Heart right ventricle (tissue), 16 donors: Measurements from ENCODE around the gene SSTR3. TPM values are rescaled to one million over a fixed set of nuclear protein-coding genes. Genes with fewer than 3 reads are reported as not detected.

Source experiments
- ATAC-seq, 8 donors: fragments of 200-7000 bp; cut with Tn5 transposase; one replicate each; pipeline ENCODE4 v1.9.1; 2020; ENCODE audit warnings: mild to moderate bottlenecking in 8 of 8, moderate library complexity in 8 of 8, moderate number of reproducible peaks in 1 of 8
- DNase-seq, 2 donors: peaks; one replicate each; pipeline ENCODE4 v3.0.0-alpha.2; 2020
- H3K27ac ChIP-seq, 10 donors: fragments of 200-600 bp; sonication (generic) in 2 of 10; one replicate each; pipeline versions ENCODE4 v1.5.0 to v1.8.0; 2020 to 2022; ENCODE audit warnings: mild to moderate bottlenecking in 3 of 10
- H3K27me3 ChIP-seq, 7 donors: fragments of 200-600 bp; one replicate each; pipeline ENCODE4 v1.8.0; 2021 to 2022; ENCODE audit warnings: mild to moderate bottlenecking in 2 of 7
- H3K36me3 ChIP-seq, 9 donors: fragments of 200-600 bp; sonication (generic) in 1 of 9; one replicate each; pipeline versions ENCODE4 v1.5.0 to v1.8.0; 2020 to 2022; ENCODE audit warnings: mild to moderate bottlenecking in 2 of 9
- H3K4me1 ChIP-seq, 9 donors: fragments of 200-600 bp; sonication (generic) in 1 of 9; one replicate each; pipeline versions ENCODE4 v1.5.0 to v1.8.0; 2020 to 2022; ENCODE audit warnings: mild to moderate bottlenecking in 4 of 9
- H3K4me3 ChIP-seq, 10 donors: fragments of 200-600 bp; sonication (generic) in 2 of 10; one replicate each; pipeline versions ENCODE4 v1.5.0 to v1.8.0; 2020 to 2022; ENCODE audit warnings: mild to moderate bottlenecking in 7 of 10, moderate library complexity in 2 of 10
- H3K9me3 ChIP-seq, 11 donors: fragments of 200-600 bp in 10 of 11; sonication (generic) in 2 of 11; one replicate each; pipeline versions ENCODE4 v1.5.0 to v1.8.0; 2013 to 2022; ENCODE audit warnings: mild to moderate bottlenecking in 2 of 11, control low read depth in 1 of 11, moderate library complexity in 1 of 11
- WGBS, 2 donors: extraction: QIAGEN DNeasy Blood & Tissue Kit; methylation state at CpG; one replicate each; pipeline ENCODE4 v1.1.7; 2013; ENCODE audit warnings: inconsistent platforms in 1 of 2; 5-methylcytosine and 5-hydroxymethylcytosine counted together
- intact Hi-C, 10 donors: fragments of 100-400 bp; cut with DNase I; formaldehyde crosslinking; loops; one replicate each; pipeline versions ENCODE4 v1.11.1 to v1.14.2; 2022
- polyA plus RNA-seq, 2 donors: library from polyadenylated mRNA; stranded (reverse); fragments of 200-250 nt; gene quantifications; one replicate each; pipeline ENCODE4 v1.2.3, GENCODE V29; 2013
- total RNA-seq, 10 donors: library from RNA; stranded (reverse); fragmentation: NEBNext Ultra II Directional in 3 of 10; extraction: Animal tissue kit (Norgen Biotek cat#: 25700) in 3 of 10; gene quantifications; one replicate each; pipeline versions ENCODE4 v1.2.1 to v1.2.4, GENCODE V29; 2021 to 2023
- TF ChIP-seq, protein P1 (sequence below), 9 donors: fragments of 200-600 bp; sonication (generic) in 2 of 9; IDR thresholded peaks; one replicate each; pipeline versions ENCODE4 v1.5.0 to v1.8.0; 2021 to 2022; ENCODE audit warnings: antibody characterized with exemption in 9 of 9, mild to moderate bottlenecking in 5 of 9, moderate library complexity in 1 of 9
- donor health status: Arrhythmogenic right ventricular cardiomyopathy.
- donor health status: ischemic (EF 13 %, LVEDD 7.1; RV severe dilation, severe dysfunction).
- donor health status: healthy with polysubstance abuse.
- donor health status: DM: no; HTN: yes; CAD: no.
- donor health status: DM: no; HTN: no; CAD: no.
- donor health status: ischemic (EF 25% LVEDD 6.9; RV normal size, moderate dysfunction).
- donor health status: ischemic (EF 25% LVEDD 5.7; RV mildly dilated, moderate dysfunction).
- donor health status: healthy.
- donor health status: DM: yes; HTN: yes; CAD: no.
- donor health status: Ischemic cardiomyopathy.
- donor health status: ischemic (EF 35%, LVEDD 5.7; RV mildly dilated, moderate dysfunction).
- donor health status: nonischemic (EF 11% LVEDD 7.7; RV severe dilation, severe dysfunction).
- donor health status: DM: yes; HTN: yes; CAD: no.
- donor health status: PGD.
- donor health status: ischemic (EF 29% LVEDD 5.4; RV normal size, mild dysfunction).
- donor health status: nonischemic (EF 23%, LVEDD 6.1; RV moderate dilation, normal function).

The SSTR3 gene
- total and polyA plus RNA-seq, 12 donors = not detected

DNA sequence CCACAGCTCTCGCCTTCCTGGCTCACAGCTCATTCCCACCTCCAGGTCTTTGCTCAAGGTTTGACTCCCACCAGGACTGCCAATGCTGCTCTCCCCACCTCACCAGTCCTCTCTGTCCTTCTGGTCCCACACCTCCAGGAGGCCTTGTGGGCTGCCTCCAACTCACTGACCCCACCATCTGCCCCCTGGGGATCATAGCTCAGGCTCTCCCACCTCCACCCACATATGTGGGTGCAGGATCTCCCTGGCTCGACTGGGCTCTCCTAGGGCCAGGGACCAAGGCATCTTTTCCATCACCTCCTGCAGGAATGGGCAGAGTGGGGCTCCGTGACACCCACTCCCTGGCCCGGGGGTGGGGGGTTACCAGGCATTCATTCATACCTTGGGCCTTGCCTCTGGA, 13.8 kb upstream of the SSTR3 start:
- TF ChIP-seq, protein P1, sequence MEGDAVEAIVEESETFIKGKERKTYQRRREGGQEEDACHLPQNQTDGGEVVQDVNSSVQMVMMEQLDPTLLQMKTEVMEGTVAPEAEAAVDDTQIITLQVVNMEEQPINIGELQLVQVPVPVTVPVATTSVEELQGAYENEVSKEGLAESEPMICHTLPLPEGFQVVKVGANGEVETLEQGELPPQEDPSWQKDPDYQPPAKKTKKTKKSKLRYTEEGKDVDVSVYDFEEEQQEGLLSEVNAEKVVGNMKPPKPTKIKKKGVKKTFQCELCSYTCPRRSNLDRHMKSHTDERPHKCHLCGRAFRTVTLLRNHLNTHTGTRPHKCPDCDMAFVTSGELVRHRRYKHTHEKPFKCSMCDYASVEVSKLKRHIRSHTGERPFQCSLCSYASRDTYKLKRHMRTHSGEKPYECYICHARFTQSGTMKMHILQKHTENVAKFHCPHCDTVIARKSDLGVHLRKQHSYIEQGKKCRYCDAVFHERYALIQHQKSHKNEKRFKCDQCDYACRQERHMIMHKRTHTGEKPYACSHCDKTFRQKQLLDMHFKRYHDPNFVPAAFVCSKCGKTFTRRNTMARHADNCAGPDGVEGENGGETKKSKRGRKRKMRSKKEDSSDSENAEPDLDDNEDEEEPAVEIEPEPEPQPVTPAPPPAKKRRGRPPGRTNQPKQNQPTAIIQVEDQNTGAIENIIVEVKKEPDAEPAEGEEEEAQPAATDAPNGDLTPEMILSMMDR (IDR thresholded peaks at IDR 0.05) = no peak
- intact Hi-C loops = no loop called here
- Histone ChIP-seq H3K9me3 (peaks cover 0 to 5% (median 0%) of the 10 kb centered on the region in 11 donors), H3K27ac (no peak overlapping the region), H3K27me3 (peaks cover 0 to 27% (median 9%) of the 10 kb centered on the region in 7 donors), H3K4me1 (peaks cover 0 to 69% (median 0%) of the 10 kb centered on the region in 9 donors), H3K36me3 (peaks cover 0 to 40% (median 0%) of the 10 kb centered on the region in 9 donors), H3K4me3 (no peak overlapping the region)
- ATAC-seq (no peak), DNase-seq (no peak)
- WGBS, 2 donors = 88 to 95% methylated on average over 4 of the region's 4 CpGs

DNA sequence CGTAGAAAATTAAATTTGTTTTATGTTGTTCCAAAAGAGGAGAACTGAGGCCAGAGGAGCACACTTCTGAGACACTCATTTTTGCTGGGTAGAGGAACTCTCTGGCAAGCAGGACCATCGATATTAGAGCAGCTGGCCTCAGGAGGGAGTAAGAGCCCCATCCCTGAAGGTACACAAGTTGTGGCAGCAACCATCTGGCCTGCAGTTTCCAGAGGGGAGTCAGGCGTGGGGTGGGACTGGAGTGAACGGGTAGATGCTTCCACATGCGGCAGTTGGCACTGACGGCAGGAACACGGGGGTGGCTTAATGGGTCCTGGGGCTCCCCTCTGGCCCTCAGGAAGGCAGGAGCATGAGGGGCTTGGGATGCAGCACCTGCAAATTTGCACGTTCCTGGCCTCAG, 13.2 kb upstream of the SSTR3 start:
- TF ChIP-seq, protein P1 (IDR thresholded peaks at IDR 0.05) = no peak
- Histone ChIP-seq H3K27ac (peak overlapping the region in 1 of 10 donors; percentile 5), H3K4me3 (no peak overlapping the region), H3K36me3 (peaks cover 0 to 35% (median 0%) of the 10 kb centered on the region in 9 donors), H3K4me1 (peaks cover 0 to 68% (median 0%) of the 10 kb centered on the region in 9 donors), H3K27me3 (peaks cover 0 to 21% (median 3%) of the 10 kb centered on the region in 7 donors), H3K9me3 (peaks cover 0 to 5% (median 0%) of the 10 kb centered on the region in 11 donors)
- 67 to 69% methylated on average over 8 of the region's 8 CpGs for WGBS, 2 donors
- ATAC-seq (no peak), DNase-seq (no peak)
- intact Hi-C loops = no loop called here

DNA sequence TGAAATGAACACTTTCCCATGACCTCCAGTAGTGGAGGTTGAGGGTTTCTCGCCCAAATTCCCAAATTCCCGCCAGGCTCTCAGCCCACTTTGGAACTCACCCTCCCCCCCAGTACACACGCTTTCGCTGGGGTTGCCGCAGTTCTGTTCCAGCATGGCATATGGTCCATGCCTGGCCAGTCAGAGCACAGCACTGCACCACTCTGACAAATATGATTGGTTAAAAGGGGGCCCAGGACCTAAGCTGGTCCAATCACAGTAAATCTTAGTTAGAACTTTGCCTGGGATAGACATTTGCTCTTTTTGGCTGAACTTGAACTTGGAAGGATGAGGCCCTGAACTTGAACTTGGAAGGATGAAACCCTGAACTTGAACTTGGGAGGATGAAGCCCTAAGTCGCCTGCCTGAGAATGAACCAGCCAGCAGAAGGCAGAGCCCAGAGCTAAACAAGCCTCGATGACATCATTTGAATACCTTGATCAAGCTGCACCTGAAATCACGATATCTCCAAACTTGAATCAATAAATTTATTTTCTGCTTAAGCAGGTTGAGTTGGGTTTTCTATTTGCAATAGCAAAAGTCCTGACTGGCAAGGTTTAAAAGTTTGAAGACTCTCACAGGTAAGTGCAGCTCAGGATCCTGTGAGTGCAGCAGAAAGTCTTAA, 12.6 kb upstream of the SSTR3 start:
- ATAC-seq (no peak), DNase-seq (no peak)
- intact Hi-C loops = no loop called here
- peaks cover 0 to 35% (median 0%) of the 10 kb centered on the region in 9 donors for H3K36me3 ChIP-seq
- peaks cover 0 to 5% (median 0%) of the 10 kb centered on the region in 11 donors for H3K9me3 ChIP-seq
- WGBS, 2 donors = 57 to 63% methylated on average over 8 of the region's 8 CpGs
- no peak overlapping the region for H3K4me3 ChIP-seq
- peaks cover 0 to 68% (median 0%) of the 10 kb centered on the region in 9 donors for H3K4me1 ChIP-seq
- TF ChIP-seq, protein P1 (IDR thresholded peaks at IDR 0.05) = no peak
- peaks cover 0 to 24% (median 6%) of the 10 kb centered on the region in 7 donors for H3K27me3 ChIP-seq
- peak overlapping the region in 1 of 10 donors; percentile 75 for H3K27ac ChIP-seq

DNA sequence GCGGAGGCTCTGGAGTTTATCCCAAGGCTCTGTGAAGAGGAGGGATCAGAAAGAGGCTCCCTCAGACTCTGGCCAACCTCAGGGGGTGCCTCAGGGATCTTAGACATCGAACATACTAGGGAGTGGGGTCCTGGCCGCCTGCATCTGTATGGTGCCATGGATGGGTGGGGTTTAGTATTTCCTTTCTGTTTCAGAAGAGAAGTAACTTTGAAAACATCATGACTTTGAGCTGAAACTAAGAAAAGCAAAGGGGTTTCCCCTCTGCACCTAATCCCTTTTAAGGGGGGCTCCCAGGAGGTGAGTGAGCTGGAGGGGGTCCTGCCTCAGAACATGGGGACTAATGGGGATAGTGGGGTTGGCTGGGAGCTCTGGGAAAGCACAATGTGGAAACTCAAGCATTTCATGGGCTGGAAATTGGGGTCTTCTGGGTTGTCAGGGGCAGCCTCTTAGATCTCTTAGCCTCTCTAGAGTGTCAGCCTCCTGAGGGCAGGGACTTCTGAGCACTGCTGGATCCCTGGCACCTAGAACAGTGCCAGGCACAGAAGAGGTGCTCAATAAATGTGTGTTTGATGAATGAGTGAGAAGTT, 11.8 kb upstream of the SSTR3 start:
- intact Hi-C loops = no loop called here
- Histone ChIP-seq H3K9me3 (peaks cover 0 to 5% (median 0%) of the 10 kb centered on the region in 11 donors), H3K27ac (peak overlapping the region in 1 of 10 donors; percentile 75), H3K27me3 (peaks cover 0 to 30% (median 13%) of the 10 kb centered on the region in 7 donors), H3K4me3 (no peak overlapping the region), H3K36me3 (peaks cover 0 to 35% (median 0%) of the 10 kb centered on the region in 9 donors), H3K4me1 (peaks cover 0 to 66% (median 0%) of the 10 kb centered on the region in 9 donors)
- DNase-seq = no peak
- WGBS, 2 donors = 73 to 74% methylated on average over 3 of the region's 3 CpGs
- no peak for ATAC-seq
- TF ChIP-seq, protein P1 (IDR thresholded peaks at IDR 0.05) = no peak
